Eye (tissue), 1 donor: ENCODE data around the gene AFDN.
"Not testable (repeated sequence)": the region's sequence is repeated elsewhere in the genome, so short reads cannot be mapped to it uniquely, and the experiment has no call there.

Experiments used
- DNase-seq: peaks from one replicate; pipeline ENCODE4 v3.0.0-alpha.2; 2015

Gene AFDN

GRCh38 chr6:167962711-167963110 is 136.0 kb downstream of the AFDN start:
- no peak for DNase-seq

GRCh38 chr6:167963589-167964057 is 136.9 kb downstream of the AFDN start:
- DNase-seq = no peak

DNA sequence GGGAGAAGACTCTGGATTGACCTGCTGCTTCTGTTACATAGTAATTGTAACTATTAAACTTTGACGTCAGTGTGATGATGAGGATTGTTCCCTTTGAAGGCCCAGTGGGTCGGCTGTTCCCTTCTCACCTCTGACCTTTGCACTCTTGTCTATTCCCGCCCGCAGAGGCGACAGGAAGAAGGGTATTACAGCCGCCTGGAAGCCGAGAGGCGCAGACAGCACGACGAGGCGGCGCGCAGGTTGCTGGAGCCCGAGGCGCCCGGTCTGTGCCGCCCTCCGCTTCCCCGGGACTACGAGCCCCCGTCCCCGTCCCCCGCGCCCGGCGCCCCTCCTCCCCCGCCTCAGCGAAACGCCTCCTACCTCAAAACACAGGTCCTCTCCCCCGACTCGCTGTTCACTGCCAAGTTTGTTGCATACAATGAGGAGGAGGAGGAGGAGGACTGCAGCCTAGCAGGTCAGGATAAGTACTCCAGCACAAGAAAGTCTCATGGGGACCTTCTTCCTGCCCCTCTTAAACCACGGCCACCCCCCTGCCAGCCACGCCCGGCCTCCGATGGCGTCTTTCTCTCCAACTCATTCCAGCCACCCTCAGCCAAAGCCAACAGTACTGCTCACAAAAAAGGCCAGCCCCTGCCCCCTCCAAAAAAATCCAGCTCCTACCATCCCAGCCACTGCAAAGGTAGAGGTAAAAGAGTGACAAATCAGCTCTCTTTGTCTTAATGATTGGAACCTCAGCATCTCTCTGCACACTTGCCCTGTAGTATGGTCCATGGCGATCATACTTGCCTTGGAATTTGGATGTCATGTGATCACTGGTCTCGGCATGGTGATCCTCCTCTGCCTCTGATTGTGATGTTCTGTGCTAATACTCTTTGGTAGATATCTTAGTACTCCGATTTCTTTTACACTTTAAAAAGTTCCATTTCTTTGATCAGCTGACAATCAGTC is 139.2 kb downstream of the AFDN start:
- DNase-seq = no peak

GRCh38 chr6:167966540-167966905 is 139.8 kb downstream of the AFDN start:
- no peak for DNase-seq

GRCh38 chr6:167968091-167968490 is 141.4 kb downstream of the AFDN start:
- no peak for DNase-seq

DNA sequence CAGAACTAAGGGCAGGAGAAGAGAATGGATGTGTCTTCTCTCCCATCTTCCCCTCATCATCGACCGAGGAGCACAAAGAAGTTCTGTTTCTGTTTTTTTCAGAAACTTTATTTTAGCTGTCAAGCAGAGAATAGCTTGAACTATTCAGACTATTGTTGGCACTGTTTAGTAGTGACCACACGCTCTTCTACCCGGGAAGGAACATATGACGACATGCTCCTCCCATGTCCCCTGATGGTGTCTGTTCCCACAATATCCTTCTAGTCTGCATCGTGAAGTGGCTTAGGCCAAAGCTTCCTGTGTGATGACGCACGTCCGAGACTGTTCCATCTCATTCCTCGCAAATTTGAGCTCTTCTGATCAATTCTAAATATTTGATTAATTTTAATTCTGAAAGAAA is 143.5 kb downstream of the AFDN start:
- no peak for DNase-seq

DNA sequence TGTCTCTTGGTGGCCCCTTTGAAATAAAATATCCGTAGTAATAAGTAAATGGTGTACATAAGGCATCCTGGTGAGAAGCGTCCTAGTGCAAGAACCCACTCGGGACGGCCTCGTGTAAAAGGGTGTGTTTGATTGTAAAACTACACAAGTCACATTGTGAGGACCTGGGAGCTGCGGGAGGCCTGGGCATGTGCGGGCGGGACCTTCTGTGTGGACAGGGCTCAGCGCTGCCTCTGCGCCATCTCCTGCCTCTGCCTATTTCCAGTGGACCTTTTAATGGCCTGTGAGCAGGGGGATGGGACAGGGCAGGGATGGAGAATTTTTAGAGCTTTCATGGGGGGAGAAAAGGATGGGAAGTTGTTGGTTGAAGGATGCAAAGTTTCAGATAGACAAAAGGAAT is 145.5 kb downstream of the AFDN start:
- no peak for DNase-seq

- no peak for DNase-seq
Measured at GRCh38 chr6:167973148-167973885, 146.6 kb downstream of the AFDN start.

- DNase-seq = no peak
Measured at GRCh38 chr6:167974640-167975344, 148.1 kb downstream of the AFDN start.

DNA sequence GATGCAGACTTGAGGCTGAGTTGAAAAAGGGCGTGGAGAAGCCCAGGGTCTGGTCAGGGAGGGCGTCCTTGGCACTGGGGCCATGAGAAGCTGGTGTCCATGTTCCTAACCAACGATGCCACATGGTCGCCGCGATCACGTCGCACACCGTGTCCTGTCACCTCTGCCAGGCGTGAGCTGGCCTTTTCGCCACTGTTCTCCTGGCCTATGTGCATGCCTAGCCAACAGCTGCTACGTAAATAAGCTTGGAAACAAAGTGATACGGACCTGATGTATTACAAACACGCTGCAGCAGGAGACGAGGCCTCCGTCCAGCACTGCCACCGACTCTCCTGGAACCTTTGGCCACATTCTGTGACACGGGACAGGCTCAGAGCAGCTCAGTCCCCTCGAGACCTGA is 148.7 kb downstream of the AFDN start:
- no peak for DNase-seq

DNA sequence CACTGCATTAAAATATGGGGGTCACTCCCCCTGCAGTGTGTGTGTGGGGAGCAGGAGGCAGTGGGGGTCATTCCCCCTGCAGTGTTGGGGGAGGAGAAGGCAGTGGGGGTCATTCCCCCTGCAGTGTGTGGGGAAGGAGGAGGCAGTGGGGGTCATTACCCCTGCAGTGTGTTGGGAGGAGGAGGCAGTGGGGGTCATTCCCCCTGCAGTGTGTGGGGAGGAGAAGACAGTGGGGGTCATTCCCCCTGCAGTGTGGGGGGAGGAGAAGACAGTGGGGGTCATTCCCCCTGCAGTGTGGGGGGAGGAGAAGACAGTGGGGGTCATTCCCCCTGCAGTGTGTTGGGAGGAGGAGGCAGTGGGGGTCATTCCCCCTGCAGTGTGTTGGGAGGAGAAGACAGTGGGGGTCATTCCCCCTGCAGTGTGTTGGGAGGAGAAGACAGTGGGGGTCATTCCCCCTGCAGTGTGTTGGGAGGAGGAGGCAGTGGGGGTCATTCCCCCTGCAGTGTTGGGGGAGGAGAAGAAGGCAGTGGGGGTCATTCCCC is 149.5 kb downstream of the AFDN start:
- not testable (repeated sequence) for DNase-seq

DNA sequence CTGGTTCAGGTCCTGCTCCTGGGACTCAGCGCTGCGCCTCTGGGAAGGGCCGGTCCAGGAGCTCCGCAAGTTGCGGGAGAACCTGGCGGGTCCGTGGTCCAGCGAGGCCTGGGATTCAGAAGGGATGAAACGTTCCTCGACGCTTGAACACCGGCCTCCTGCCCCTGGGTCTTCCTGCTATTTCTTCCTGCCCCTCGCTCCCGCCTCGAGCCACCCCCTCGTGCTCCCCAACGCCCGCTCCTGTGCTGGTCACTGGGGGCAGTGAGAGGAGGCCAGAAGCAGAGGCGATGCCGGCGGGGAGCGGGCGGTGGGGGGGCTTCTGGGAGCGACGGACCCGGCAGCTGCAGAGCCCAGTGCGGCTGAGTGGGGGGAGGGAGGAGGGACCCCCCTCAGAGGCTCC is 150.0 kb downstream of the AFDN start:
- DNase-seq = no peak

- no peak for DNase-seq
Measured at GRCh38 chr6:167977717-167978467, 151.2 kb downstream of the AFDN start.

DNA sequence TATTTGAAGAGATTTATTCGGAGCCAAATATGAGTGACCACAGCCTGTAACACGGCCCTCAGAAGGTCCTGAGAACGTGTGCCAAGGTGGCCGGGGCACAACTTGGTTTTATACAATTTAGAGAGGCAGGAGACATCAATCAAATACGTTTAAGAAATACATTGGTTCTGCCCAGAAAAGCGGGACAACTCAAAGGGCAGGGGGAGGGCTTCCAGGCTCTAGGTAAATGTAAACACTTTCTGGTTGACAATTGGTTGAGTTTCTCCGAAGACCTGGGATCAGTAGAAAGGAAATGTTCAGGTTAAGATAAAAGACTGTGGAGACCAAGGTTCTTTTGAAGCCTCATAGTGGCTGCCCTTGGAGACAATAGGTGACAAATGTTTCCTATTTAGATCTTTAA is 151.9 kb downstream of the AFDN start:
- no peak for DNase-seq

GRCh38 chr6:167979436-167980139 is 152.9 kb downstream of the AFDN start:
- peak; percentile 23 for DNase-seq

- DNase-seq = no peak
Measured at GRCh38 chr6:167980911-167981580, 154.3 kb downstream of the AFDN start.

- DNase-seq = no peak
Measured at GRCh38 chr6:167981916-167982462, 155.3 kb downstream of the AFDN start.

DNA sequence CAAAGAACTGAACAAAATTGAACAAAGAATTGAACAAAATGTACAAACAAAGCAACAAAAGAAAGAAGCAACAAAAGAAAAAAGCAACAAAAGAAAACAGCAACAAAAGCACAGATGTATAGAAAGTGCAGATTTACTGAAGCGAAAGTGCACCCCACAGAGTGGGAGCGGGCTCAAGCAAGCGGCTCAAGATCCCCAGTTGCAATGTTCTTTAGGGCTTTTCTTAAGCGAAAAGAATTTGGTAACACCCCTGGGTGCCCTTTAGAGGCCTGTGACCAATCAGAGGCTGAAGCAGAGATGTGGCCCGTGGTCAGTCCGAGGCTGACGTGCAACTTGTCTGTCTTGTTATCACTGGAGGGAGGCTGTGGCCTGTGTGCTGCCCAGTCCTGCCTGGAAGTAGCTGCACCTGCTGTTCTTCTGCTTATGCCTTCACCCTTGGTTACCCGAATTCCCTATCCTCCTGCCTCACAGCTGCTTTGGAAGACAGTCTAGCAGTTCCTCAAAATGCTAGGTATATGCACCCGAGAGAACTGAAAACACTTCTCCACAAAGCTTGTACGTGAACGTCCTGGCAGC is 157.5 kb downstream of the AFDN start:
- DNase-seq = no peak

DNA sequence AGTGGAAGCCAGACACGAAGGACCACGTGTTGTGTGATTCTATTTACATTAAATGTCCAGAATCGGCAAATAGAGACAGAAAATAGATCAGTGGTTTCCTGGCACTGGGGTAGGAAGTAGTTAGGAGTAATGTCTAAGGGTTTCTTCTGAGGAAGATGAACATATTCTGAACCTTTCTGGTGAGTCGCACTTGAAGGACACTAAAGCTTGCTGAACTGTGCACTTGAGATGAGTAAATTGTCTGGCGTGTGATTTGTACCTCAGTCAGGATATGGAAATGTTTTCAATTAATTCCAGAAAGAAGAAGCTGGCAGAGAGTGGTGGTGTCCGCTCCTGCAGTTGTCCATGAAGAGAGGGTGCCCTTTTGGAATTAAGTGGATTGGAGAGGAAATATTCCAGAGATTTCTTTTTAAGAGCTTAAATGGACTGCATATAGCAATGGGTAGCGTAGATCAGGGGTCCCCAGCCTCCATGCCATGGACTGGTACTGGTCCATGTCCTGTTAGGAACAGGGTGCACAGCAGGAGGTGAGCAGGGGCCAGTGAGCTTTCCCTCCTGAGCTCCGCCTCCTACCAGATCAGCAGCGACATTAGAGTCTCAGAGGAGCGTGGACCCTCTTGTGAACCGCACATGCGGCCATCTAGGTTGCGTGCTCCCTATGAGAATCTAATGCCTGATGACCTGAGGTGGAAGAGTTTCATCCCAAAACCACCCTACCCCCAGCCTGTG is 158.3 kb downstream of the AFDN start:
- no peak for DNase-seq
